OCI-LY7 (cell line): ENCODE measurements around the gene PCSK9.

Experiments
- CTCF ChIP-seq: fragments of 200-600 bp; sonication (generic); conservative IDR thresholded peaks from 2 replicates; pipeline ENCODE4 v1.5.1; 2014; ENCODE audit warnings: mild to moderate bottlenecking, antibody characterized with exemption, low read length, moderate library complexity, mixed read lengths
- EZH2phosphoT487 ChIP-seq: fragments of 200-600 bp; sonication (generic); IDR thresholded peaks from 2 replicates; pipeline ENCODE4 v1.6.1; 2018; ENCODE audit warnings: low read depth, borderline replicate concordance, mild to moderate bottlenecking, mixed run types, antibody characterized with exemption, low read length, moderate library complexity, mixed read lengths

GRCh38 chr1:54993140-54993539, 46.2 kb upstream of the PCSK9 start:
- TF ChIP-seq CTCF (no peak), EZH2phosphoT487 (no peak)
